GM21447 (cell line): ENCODE data around the gene TSEN15.
"Not testable (repeated sequence)": the region's sequence is repeated elsewhere in the genome, so short reads cannot be mapped to it uniquely, and the experiment has no call there.

Source experiments
- ATAC-seq: cut with Tn5 transposase; IDR thresholded peaks from one replicate; pipeline ENCODE4 v1.9.1; 2021; ENCODE audit not compliant: unreplicated experiment

Gene TSEN15

DNA sequence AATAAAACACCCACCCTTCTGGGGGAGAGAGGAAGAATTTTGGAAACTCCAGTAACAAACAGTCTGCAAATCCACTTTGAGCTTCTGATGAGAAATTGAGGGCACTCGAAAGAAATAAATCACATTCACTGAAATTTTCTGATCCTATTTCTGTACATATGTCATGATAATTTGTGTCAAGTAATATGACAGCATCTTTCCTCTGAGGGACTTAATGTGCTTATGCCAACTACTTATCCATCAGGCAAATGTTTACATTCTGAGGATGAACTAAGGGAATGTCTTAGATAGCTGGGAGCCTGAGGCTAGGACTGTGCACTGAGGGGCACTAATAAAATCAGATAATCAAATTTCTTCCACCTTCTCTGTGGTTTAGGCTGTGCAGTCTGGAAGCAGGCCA lies 44.5 kb downstream of the TSEN15 start:
- no peak for ATAC-seq

DNA sequence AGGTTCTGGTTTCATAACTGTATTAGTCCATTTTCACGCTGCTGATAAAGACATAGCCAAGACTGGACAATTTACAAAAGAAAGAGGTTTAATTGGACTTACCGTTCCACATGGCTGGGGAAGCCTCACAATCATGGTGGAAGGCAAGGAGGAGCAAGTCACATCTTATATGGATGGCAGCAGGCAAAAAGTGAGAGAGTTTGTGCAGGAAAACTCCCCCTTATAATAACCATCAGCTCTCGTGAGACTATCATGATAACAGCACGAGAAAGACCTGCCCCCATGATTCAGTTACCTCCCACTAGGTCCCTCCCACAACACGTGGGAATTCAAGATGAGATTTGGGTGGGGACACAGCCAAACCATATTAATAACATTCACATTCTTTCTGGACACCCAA lies 45.0 kb downstream of the TSEN15 start:
- ATAC-seq, result not testable (repeated sequence)

DNA sequence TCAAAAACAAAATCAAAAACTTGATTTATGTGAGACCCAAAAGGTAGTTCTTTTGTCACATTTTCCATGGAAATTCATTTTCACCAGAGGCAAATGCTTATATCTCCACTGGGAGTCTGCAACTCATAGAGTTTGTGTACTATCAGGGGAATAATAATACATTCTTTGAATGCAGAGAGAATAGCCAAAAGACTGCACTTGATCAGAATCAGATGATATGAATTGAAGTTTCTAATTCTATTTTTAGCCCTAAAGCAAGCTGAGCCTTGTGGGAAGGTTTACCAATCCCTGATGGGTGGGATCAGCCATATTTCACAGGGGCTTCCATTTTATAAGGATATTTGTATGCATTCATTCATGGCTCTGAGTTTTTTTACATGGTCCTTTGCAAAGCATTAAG lies 49.6 kb downstream of the TSEN15 start:
- ATAC-seq, result no peak

DNA sequence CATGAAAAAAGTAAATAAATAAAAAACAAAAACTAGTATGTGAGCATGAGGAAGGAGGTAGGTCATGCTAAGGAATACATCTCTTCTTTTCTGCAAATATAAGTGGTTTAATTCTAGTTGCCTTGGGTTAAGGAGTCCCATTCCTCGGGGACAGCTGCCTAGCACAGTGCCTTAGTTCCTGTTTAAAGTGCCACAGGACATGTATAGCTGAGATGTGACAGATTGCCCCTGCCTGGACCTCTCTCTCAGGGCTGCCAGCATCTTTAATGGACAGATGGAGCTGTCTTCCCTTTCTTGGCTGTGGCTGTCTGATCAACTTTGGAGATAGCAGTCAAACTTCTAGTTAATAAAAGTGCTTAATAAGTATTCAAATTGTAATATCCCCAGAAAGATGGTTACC lies 50.0 kb downstream of the TSEN15 start:
- no peak for ATAC-seq

DNA sequence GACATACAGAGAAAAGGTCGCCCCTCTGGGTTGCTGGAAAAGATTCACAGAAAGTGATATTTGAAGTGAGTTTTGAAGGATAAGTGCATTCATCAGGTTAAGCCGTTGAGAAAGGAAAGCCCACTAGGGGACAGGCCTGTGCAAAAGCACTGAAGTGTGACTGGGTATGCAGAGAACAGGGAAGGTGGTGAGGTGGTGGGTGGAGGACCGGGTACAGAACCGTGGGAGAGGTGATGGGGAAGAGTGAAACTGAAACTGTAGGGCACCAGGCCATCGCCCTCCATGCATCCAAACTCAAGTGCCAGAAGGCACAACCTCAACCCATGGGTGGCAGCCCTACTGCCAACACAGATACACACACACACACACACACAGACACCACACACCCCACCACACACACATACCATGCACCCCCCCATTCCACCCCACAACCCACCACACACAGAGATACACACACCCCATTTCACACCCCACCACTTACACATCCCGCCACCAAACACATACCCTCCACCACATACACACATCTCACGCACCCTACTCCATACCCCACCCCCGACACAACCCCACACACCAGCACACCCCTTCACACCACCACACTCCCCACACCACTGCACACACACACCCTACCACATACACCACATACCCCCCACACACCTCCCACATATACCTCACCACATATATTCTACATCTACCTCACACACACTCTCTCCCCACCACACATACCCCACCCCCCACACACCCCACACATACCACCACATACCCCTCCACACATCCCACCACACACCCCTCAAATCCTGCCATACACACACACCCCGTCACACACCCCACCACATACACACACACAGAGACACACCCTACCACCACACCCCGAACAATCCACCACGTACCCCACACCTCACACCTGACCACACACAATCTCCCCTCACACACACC lies 59.0 kb downstream of the TSEN15 start:
- no peak for ATAC-seq

DNA sequence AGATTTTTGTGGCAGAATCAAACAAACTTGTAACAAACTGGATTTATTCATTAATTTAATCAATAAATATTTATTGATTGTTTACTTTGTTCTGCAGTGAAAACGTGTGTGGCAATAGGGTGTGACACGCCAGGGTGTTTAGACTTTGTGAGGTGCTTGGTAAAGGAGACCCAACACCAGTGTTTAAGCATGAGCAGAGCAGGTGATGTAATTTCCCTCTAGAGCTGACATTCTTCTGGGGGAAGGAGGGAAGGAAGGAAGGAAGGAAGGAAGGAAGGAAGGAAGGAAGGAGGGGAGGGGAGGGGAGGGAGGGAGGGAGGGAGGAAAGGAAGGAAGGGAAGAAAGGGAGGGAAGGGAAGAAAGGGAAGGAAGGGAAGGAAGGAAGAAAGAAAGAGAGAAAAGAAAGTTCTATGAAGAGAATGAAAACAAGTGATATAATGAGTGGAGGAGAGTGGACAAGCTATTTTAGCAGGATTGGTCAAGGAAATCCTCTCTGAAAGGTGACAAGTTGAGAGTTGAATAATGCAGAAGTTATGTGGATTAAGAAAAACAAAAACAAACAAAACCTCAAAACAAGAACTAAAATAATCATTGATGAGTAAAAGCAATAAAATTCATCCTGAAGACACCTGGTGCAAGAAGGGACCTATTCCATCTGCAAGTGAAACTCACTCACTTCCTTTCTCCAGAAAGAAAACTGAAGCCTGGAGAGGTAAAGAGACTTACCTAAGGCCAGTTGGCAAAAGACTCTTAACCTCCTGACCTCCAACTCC lies 60.8 kb downstream of the TSEN15 start:
- no peak for ATAC-seq

DNA sequence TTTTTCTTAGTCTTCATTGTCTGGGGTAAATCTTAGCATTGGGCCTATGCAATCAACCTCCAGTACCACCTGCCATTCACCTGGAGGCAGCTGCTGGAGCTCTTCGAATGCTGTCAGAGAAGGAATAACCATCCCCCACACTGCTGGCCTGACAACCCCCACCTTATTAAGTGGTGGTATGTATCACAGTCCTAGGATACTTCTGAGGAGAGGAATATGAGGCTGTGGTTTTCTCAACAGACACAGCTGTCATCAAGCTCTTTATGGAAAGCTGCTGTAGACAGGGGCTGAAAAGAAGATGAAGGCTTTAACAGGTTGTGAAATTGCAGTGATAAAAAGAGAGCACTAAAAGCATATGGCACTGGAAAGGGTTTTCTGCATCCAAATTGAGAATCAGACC lies 61.7 kb downstream of the TSEN15 start:
- ATAC-seq, result no peak

DNA sequence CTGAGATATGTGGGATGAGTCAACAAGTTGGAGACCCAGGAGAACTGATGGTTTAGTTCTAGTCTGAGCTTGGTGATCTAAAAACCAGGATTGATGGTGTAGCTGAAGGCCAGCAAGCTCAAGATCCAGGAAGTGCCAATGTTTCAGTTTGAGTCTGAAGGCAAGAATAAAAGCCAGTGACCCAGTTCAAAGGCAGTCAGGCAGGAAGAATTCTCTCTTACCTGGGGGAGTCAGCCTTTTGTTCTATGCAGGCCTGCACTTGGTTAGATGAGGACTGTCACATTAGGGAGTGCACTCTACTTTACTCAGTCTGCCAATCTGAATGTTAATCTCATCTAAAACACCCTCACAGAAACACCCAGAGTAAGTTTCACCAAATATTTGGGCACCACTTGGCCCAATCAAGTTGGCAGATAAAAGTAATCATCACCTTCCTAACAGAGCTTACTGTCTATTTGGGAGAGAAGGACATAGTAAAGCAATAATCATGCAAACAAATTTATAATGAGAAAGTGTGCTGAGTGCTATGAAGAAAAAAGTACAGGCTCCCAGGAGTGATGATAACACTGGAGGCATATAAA lies 63.4 kb downstream of the TSEN15 start:
- ATAC-seq, result no peak

DNA sequence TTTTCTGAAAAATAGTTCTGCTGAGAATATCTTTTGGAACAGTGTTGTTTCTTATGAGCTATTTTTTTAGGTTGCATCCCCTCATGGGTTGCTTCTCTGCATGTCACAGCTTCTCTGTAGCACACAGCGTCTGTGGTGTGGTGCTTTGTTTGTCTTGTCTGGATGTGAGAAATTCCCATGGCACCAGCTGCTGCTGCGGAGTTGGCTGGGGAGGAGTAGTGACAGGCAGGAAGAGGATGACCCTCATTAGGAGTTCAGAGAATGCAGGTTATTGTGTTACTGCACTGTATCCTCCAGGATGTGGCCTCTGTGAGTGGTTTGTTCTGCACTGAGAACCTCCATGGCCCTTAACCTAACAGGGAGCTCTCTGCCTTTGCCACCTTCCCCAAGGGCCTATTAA lies 64.8 kb downstream of the TSEN15 start:
- no peak for ATAC-seq

DNA sequence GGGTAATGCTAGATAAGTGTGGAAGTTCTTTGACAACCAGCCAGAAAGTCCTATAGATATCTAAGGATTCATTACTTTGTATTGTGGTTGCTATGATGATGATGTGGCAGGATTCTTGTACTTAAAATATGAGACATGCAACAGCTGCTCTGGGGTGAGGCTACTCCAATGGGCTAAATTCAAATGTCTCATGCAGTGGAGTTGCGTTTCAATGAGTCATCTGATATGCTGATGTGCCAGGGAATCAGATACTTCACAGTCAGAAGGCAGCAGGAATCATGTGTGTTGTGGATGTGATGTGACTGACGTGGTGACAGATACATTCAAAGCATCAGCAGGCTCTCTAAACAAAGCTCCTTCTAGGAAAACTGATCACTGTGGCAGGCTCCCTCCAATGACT lies 66.5 kb downstream of the TSEN15 start:
- no peak for ATAC-seq
